Measurements from ENCODE around the gene ATRN.

ATRN gene

GRCh38 chr20:3647473-3647872, 176.7 kb downstream of the ATRN start:
- no peak for DNase-seq (ENCODE audit: low read depth, low spot score)
- TF ChIP-seq, protein P1, sequence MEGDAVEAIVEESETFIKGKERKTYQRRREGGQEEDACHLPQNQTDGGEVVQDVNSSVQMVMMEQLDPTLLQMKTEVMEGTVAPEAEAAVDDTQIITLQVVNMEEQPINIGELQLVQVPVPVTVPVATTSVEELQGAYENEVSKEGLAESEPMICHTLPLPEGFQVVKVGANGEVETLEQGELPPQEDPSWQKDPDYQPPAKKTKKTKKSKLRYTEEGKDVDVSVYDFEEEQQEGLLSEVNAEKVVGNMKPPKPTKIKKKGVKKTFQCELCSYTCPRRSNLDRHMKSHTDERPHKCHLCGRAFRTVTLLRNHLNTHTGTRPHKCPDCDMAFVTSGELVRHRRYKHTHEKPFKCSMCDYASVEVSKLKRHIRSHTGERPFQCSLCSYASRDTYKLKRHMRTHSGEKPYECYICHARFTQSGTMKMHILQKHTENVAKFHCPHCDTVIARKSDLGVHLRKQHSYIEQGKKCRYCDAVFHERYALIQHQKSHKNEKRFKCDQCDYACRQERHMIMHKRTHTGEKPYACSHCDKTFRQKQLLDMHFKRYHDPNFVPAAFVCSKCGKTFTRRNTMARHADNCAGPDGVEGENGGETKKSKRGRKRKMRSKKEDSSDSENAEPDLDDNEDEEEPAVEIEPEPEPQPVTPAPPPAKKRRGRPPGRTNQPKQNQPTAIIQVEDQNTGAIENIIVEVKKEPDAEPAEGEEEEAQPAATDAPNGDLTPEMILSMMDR (IDR thresholded peaks at IDR 0.05; ENCODE audit: insufficient read depth, low read length, missing control alignments), result no peak
- POLR2A ChIA-PET, result no interaction called here
- no peak overlapping the region for H3K4me3 ChIP-seq (ENCODE audit: low read depth, low read length)
- CTCF ChIA-PET, result interaction anchor here (1.0 to 1.9 kb wide), 2 partner anchors 11 to 29 kb away, joined by 3 to 7 read pairs; no protein-coding TSS in a partner anchor

DNA sequence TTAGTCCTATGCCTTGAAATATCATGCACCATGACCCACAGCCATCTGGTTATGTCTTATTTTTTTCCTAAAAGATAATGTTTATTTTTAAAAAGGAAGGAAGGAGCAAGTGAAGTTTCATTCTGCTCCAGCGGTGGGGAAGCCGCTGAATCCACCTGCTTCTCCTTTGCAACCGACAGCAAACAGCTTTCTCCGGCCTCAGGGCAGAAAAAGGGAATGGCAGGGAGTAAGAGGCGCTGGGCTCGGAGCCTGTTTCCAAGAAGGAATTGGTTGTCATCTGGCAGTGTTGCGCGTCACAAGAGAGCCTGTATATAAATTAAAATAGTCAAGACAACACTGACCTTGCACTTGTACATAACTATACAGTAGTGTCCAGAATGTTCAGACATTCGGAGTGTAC, 178.1 kb downstream of the ATRN start:
- no peak overlapping the region for H3K4me3 ChIP-seq (ENCODE audit: low read depth, low read length)
- no peak for DNase-seq (ENCODE audit: low read depth, low spot score)
- ChIA-PET POLR2A (no interaction called here), CTCF (interaction anchor here (0.8 to 1.9 kb wide), 4 partner anchors 9 to 62 kb away, joined by 3 to 7 read pairs (median 4); no protein-coding TSS in a partner anchor)
- TF ChIP-seq, protein P1 (IDR thresholded peaks at IDR 0.05; ENCODE audit: insufficient read depth, low read length, missing control alignments), result no peak

DNA sequence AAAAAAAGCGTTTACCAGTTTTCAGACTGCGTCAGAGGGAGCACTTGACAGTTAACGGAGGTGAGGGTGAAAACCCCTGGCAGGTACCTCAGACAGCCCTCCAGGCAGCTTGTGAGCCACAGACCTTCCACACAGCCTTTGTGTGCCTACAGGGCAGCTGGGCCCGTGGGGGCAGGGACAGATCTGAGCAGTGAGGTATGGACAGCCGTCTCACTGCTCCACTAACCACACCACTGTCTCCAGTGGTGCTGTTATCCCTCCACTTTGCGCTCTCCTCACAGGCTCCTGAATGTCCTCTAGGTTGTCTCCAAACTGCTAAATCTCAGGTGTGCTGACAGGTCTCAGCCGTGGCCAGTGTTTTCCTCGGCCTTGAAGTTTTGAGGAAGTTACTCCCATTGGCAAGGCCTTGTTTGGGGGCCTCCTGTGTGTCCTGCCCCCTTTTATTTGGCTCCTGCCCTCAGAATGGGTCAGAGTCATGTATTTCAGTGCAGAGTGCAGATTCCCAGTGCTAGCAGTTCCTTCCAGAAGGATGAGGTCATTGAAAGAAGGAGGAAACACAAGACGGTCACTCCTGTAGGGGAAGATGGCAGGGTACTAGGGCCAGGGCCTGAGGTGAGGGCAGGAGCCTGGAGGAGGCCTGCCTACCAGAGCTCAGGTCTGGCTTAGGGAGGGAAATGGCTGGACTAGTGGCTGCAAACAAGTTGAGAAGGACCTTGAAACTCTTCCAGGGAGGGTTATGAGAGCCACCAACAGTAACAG, 180.6 kb downstream of the ATRN start:
- ChIA-PET POLR2A (no interaction called here), CTCF (interaction anchor here (1.0 kb wide), 1 partner anchor 60 kb away, joined by 3 read pairs; no protein-coding TSS in a partner anchor)
- H3K4me3 ChIP-seq (ENCODE audit: low read depth, low read length), result no peak overlapping the region
- DNase-seq (ENCODE audit: low read depth, low spot score), result no peak
- TF ChIP-seq, protein P1 (IDR thresholded peaks at IDR 0.05; ENCODE audit: insufficient read depth, low read length, missing control alignments), result no peak

GRCh38 chr20:3652221-3652620, 181.4 kb downstream of the ATRN start:
- TF ChIP-seq, protein P1 (IDR thresholded peaks at IDR 0.05; ENCODE audit: insufficient read depth, low read length, missing control alignments), result no peak
- POLR2A ChIA-PET, result no interaction called here
- no peak overlapping the region for H3K4me3 ChIP-seq (ENCODE audit: low read depth, low read length)
- no peak for DNase-seq (ENCODE audit: low read depth, low spot score)
- CTCF ChIA-PET, result interaction anchor here (1.0 kb wide), 1 partner anchor 59 kb away, joined by 3 read pairs; no protein-coding TSS in a partner anchor

DNA sequence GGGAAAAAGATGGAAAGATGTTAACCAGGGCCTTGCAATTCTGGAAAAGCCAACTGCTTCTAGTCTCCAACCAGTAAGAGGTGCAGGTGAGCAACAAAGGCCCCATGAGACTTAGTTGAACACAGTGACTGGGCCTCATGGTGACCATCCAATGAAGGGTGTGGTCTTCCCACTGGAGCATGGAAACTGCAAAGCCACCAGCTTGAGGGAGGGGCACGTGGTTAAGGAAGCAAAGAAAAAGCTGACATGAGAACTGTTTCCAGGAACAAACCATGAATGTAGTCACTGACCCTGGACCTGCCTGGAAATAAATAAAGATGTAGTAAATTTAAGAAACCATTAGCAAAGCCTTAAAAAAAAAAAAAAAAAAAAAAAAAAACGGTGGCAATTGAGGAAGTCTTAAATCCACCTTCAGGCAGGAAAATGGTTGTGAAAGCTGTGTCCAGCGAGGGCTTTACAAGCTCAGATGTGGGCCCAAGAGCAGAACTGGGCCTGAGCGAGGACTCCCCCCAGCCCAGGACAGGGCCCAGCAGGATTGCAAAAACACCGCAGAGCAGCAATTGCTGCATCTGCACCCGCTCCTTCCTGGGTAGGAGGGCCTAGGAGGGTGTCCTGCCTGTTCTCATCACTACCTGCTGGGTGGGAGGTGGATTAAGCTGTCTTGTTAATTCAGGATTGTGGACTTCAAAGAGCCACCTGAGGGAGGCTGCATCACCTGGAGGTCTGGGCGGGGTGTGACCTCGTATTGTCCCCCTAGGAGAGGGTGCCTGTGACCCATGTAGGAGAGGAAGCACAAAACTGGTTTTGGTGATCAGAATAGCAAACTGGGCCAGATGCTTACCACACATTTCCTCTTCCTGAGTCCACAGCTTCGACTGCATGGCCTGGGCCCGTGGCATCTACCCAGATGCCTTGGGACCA, 182.1 kb downstream of the ATRN start:
- H3K4me3 ChIP-seq (ENCODE audit: low read depth, low read length), result no peak overlapping the region
- TF ChIP-seq, protein P1 (IDR thresholded peaks at IDR 0.05; ENCODE audit: insufficient read depth, low read length, missing control alignments), result no peak
- no peak for DNase-seq (ENCODE audit: low read depth, low spot score)
- ChIA-PET POLR2A (no interaction called here), CTCF (interaction anchor here (0.6 kb wide), 1 partner anchor 46 kb away, joined by 3 read pairs; no protein-coding TSS in a partner anchor)

- no peak overlapping the region for H3K4me3 ChIP-seq (ENCODE audit: low read depth, low read length)
- CTCF ChIA-PET, result interaction anchor here (0.7 to 2.1 kb wide), 3 partner anchors 23 to 90 kb away, joined by 3 to 7 read pairs (median 6); no protein-coding TSS in a partner anchor
- TF ChIP-seq, protein P1 (IDR thresholded peaks at IDR 0.05; ENCODE audit: insufficient read depth, low read length, missing control alignments), result no peak
- POLR2A ChIA-PET, result no interaction called here
- DNase-seq (ENCODE audit: low read depth, low spot score), result no peak
Observed at GRCh38 chr20:3653921-3654320, 183.1 kb downstream of the ATRN start.
